HG03342 (cell line): Measurements from ENCODE around the gene CHST11.

Experiments
- ATAC-seq: cut with Tn5 transposase; IDR thresholded peaks from one replicate; pipeline ENCODE4 v1.9.1; 2021; ENCODE audit warnings: mild to moderate bottlenecking, moderate library complexity; ENCODE audit not compliant: unreplicated experiment

CHST11 gene

DNA sequence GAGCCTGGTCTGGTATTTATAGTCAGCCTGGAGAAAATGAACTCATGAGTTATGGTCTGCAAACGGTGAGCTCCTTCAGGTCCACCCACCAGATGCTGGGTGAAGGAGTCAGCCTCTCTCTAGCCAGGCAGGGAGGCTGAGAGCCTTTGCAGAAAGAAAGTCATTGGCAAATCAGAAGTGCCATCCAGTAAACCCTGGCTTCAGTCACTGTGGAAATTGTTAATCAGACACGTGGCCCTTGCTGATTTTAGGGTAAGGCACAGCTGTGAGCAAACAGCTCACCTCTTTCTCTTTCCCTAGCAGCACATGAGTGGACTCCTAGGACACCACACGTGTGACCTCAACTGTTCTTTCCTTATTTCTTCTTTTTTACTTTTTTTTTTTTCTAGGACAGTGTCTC, 44.9 kb downstream of the CHST11 start:
- ATAC-seq, result no peak

DNA sequence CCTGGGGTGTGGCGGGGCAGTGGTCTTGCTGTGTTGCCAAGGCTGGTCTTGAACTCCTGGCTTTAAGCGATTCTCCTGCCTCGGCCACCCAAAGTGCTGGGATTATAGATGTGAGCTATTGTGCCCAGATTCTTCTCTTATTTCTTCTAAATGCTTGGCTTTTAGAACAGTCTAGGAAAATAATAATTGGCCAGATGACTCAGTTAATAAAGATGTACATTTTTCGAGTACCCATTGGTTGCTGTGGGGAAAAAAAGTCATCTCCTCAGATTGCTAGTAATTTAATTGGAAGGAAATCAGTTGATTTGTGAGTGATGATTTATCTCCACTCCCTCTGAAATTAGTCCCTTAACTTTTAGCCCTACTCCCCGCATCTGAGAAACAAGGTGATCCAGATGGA, 45.5 kb downstream of the CHST11 start:
- ATAC-seq, result no peak

DNA sequence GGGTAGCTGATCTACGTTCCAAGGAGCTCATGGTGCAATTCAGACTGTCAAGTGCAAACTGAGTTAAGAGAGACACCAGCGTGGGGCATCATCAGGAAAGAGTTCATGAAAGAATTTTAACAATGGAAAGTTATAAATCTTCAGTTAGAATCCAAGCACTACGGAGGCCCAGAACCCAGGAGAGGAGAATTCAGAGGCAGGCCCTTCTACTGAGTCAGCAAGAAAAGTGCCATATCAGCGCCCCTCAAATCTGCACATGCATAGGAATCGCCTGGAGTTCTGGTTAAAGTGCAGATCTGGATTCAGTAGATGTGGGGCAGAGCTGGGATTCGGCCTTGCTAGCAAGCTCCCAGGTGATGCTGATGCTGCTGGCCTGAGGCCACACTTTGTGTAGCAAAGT, 45.9 kb downstream of the CHST11 start:
- no peak for ATAC-seq

DNA sequence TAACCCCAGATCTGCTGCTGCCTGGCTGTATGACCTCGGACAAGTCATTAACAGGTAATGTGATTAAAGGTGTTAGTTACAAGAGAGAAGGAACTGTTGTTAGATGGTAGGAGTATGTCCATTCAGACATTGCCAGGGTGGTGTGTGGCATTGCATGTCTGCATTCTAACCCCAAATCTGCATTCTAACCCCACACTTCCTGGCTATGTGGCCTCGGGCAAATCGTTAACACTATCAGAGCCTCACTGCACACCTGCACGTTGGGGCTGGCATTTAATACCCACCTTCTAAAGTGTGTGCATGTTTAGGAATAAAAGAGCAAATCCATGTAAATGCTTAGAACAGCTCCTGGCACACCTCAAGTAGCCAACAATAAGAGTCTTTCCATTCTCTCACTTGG, 46.4 kb downstream of the CHST11 start:
- no peak for ATAC-seq

DNA sequence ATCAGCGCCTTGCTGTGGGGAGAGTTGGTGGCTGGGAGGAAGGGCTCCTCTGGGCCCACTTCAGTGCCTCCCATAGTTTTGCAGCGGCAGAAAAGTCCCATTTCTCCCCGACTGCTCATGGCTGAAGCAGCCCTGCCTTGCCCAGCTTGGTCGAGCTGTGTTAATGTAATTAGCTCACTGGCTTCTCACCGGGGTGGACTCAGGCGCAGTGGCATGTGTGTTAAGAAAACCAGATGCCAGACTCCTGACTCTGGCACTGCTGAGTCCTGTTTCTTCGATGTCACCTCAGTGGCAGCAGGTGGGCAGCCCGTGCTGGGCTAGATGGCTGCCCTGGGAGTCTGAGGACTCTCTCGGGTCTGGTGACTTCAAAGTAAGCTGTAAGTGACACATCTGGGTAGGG, 47.4 kb downstream of the CHST11 start:
- ATAC-seq, result no peak

DNA sequence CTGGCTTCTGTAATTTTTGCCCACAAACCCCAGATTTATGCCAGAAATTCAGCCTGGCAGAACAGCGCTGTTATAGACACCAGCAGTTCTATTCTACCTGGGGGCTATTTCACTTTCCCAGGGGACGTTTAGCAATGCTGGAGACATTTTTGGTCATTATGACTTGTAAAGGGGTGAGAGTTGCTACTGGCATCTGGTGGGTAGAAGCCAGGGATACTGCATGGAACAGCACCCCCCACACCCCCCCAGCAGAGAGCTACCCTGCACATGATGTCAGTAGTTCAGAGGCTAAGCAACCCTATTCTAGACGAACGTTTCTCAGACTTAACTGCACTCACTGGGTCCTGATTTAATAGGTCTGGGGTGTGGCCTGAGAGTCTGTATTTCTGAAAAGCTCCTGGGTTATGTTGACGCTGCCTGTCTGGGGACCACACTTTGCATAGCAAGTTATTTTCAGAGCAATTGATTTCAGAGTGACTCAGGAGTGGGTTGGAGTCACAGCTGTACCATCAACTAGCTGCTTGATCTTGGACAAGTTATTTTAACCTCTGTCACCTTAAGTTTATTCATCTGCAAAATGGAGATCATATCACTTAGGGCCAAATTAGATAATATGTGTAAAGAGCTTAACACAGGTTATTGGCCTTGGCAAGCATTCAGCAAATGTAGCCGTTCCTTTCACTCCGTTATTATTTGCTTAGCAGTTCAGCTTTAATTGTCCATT, 48.5 kb downstream of the CHST11 start:
- ATAC-seq, result peak; percentile 94

DNA sequence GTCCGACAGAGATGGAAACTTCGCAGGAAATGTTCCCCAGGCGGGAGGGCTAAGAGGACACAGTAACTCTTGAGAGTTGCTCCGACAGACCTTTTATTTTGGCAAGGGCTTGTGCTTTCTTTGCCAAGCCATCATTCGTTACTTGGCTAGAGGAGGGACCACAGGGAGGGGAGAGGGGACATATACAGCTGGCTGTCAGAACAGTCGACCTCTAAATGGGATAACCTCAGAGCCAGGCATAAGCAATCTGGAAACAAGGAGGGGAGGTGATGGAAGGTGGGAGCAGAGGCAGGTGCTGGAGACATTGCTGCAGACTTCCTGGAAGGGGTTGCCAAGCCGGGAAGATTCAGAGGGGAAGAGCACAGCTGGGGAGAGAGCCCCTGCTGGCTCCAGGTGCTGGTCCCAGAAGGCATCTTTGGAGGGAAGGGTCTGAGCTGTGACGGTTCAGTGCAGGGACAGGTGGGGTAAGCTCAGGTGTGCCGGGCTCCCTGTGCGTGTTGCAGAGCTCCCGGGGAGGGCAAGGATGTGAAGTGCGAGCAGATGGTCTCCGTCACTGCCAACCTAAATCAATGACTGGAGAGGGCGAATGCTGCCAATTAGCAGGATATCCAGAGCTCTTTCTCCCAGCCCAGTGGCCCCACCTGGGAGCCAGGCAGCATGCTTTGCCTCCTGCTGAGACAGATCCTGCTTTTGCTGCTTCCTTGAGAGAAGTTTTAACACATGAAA, 50.1 kb downstream of the CHST11 start:
- ATAC-seq, result no peak

DNA sequence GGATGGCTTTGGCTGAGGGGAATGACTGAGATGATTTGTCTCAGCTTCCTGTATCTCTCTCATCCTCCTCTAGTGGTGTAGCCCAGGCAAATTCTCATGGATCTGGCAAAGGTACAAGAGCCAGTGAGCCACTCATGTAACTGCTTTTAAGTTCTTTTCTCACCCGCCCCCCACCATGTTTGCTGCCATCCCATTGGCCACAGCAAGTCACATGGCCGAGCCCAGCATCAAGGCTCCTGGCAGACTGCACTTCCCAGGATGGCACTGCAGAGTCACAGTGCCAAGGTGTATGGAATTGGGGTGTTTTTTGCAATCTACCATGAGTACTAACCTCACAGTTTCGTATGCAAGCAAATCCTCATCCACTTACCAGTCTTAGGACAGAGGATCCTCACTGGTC, 50.9 kb downstream of the CHST11 start:
- ATAC-seq, result no peak

DNA sequence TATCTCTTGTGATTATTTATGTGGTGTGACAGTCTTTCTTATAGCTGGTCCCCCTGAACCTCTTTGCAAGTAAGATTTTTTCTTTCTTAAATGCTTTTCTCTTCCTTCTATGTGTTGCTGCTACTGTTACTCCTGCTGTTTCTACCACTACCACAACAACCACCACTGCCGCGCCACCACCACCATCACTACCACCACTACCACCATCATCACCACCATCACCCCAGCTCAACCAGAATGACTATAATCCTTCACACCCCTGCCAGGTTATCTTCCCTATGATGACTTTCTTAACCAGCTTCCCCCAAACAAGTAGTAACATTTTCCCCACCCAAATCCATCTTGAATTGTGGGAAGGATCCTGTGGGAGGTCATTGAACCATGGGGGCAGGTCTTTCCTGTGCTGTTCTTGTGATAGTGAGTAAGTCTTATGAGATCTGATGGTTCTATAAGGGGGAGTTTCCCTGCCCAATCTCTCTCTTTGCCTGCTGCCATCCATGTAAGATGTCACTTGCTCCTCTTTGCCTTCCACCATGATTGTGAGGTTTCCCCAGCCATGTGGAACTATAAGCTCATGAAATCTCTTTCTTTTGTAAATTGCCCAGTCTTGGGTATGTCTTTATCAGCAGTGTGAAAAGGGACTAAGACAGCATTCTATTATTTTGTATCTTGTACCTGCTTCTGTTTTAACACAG, 52.2 kb downstream of the CHST11 start:
- ATAC-seq, result no peak

DNA sequence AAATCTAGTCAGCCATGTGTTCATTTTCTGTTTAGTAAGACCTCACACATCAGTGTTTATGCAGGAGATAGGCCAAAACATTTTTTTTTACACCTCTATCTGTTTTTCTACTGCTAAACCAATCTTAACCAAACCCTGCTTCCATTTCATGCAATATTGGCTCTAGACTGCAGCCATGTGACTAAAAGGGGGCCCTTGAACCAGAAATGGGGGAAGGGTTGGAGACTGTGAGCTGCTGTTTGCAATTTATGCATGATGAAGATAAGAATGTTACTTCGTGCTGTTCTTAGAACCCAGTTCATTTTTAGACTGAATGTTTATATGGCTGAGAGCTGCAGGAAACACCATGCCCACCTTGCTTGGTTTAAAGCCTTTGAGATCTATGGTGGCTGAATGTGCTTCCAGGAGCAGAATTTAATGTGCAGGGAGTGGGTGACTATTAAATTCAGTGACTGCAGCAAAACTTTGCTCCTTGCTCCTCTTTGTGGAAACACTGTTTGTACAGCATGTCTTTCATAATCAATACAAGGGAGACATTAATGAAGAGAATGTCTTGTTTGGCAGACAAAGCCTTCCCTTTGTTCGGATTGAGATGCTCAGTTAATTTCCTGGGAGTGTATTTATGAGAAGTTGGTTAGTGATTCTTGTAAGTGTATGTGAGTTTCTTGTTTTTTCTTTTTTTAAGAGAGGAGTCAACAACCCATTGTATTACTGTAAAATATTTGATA, 53.6 kb downstream of the CHST11 start:
- ATAC-seq, result no peak

DNA sequence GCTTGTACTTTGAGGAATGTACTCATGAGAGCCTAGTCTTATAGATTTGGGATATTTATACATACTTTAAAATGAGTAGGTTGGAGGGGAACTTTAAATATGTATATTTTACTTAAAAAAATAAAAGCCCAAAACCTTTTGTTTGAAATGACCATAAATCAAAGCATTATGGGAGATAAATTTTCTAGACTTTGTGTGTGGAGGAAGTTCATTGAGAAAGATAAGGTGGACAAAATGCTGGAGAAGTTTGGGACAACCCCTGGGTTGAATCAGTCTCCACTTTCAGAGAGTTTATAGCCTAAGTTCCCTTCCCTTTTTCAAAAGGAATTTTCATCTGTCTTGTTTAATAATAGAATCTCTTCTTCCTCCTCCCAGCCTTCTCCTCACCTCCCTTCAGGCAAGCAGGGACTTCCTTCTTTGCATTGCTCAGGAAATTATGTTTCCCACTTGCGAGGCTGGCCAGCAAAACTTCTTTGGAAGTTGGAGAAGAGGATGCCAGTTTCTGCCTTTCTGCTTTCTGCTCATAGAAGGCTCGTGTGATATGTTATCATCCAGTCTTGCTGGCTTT, 54.2 kb downstream of the CHST11 start:
- ATAC-seq, result no peak

DNA sequence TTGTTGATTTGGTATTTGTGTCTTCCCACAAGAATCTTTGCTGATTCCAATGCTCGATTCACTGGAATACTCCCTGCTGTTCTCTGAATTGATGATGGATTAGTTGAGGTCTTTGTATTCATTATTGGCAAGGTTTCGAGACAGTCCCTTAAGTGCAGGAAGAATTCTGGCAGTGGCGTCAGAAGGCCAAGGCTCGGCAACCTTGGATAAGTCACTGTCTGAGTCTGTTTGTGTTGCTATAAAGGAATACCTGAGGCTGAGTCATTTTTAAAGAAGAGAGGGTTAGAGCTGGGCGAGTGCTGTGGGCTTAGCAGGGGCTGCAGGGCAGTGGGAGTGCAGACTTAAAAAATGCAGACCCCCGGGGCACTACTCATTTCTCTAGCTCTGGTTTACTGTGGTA, 56.9 kb downstream of the CHST11 start:
- no peak for ATAC-seq

DNA sequence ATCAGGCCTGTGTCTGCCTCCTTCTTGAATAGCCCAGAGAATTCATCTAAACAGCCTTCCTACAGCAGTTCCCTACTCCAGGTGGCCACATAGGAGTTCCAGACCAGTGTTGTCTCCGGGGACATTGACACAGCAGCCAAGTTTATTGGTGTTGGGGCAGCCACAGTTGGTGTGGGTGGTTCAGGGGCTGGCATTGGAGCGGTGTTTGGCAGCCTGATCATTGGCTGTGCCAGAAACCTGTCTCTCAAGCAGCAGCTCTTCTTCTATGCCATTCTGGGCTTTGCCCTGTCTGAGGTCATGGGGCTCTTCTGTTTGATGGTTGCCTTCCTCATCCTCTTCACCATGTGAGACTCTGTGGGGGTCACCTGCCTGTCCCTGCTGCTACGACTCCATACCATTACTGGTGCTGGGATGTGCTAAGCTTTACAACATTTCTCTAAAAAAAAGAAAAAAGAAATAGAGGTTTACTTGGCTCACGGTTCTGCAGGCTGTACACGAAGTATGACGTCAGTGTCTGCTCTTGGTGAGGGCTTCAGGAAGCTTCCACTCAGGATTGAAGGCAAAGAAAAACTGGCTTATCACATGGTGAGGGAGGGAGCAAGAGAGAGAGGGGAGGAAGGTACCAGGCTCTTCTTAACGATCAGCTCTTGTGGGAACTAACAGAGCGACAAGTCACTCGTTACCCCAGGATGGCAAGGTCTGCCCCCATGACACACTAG, 57.5 kb downstream of the CHST11 start:
- ATAC-seq, result no peak

DNA sequence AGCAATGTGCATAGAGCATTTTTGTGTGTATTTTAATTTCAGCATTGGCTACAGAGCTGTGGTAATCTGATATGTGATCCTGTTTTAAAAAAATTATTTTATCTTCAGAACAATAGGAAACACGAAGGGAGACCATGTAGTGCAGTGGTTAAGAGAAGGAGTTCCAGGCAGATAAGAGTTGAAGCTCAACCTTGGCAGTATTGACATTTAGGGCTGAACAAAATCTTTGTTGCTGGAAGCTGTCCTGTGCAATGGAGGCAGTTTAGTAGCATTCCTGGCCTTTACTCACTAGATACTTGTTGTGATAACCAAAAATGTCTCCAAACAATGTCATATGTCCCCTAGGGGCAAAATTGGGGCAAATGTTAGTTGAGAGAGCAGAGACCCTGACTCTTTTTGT, 59.2 kb downstream of the CHST11 start:
- ATAC-seq, result no peak

DNA sequence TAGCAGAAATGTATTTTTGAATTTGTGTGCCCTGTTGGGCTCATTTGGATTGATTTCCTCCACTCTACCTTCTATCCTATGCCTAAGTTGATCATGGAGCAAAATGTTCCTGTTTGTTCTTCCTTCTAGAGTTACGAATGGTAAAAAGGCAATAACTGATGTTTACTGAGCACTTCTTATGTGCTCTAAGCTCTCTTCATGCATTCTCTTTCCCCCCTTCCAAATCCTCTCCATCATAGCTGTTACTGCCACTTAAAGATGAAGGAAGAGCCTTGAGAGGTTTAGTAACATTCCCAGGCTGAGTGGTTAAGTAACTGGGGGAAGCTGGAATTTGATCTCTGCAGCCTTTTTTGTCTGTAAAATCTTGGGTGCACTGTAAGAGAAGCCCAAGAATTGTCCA, 60.1 kb downstream of the CHST11 start:
- no peak for ATAC-seq

DNA sequence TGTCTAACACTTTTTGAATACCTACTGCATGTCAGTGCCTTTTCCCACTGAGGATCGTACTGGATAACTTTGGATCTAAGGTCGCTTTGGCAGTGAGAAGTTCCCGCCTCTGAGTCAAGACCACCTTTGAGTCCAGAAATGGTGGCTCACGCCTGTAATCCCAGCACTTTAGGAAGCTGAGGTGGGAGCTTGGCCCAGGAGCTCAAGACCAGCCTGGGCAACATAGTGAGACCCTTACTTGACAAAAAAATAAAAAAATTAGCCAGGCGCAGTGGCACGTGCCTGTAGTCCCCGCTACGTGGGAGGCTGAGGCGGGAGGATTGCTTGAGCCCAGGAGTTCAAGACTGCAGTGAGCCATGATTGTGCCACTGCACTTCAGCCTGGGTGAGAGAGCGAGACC, 61.1 kb downstream of the CHST11 start:
- no peak for ATAC-seq

DNA sequence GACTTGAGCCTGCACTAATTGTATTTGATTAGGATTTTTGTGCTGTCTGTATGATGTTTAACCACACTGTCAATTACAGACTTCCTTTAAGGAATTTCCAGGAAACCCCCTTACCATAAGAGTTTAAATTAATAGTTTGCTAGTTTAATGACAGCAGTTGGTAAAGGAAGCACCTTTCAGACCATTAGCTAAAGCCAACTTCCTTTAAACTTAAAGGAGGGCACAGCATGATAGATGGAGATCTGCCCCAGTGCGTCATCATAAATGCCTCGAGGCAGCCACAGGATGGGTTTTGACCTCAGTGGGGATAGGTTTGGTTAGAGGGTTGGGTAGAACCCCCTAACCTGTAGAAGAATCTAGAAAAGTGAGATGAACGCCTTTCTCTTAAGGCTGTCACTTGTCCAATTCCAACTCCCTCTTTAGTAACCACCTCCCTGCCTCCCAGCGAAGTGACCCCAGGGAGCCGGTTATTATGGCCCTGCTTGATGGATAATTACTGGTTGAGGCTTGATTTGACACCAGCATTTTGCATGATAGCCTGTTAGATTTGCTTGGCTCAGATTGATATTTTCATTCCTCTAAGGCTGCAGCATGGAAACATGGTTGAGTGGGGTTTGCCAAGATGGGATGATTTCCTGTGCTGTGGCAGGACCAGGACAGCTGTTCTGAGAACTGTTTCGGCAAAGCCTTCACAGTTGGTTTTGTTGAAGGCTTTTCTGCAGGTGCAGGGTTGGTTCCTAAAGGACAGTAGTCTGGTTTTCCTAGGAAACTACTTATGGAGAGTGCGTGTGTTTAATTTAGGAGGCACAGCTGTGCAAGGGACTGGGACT, 62.7 kb downstream of the CHST11 start:
- ATAC-seq, result no peak

DNA sequence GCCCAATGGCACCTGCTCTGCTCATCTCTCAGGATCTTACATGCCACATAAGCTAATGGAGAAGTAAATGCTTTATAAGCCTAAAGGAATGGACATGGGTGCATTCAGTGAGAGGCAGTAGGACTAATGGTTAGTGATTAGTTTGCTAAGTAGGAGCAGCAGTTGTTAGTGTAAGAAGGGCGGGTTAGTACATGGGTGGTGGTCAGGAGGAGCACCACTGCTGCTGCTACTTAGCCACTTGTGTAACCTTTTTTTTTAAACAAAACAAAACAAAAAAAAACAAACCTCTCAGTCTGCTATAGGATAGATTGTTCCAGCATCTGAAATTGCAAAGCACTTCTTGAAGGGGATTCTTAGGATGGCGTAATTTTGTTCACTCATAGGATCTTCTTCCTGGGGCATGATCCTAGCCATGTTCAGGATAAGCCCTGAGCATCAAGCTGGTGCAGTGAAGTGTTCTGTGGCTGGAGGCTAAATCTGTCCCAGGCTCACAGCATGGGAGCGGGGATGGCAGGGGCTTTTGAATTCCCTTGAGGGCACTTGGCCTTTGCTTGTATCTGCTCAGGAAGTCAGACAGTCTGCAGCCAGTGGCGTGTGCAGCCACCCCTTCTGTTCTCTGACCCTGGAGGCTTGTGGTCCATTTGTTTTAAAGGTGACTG, 63.6 kb downstream of the CHST11 start:
- peak; percentile 69 for ATAC-seq

DNA sequence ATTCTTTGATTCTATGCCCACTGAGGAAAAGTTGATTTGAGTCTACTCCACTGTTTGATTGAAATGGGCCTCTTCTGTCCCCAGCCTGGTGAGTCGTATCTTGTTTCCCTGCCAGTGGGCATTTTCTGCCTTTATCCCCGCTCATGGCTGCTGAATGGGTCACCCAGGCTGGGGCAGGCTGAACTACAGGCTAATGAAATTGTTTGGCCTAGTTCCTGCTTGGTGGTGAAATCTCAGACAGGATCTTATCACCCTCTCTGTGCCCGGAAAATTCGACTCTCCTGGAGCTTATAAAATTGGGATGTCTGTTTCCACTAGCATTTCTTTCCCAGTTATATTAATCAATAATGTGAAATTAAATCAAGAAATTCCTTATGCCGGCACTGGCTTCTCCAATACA, 65.0 kb downstream of the CHST11 start:
- ATAC-seq, result no peak
